GM12878 (cell line): Measurements from ENCODE around the gene ARHGEF18. TPM values are rescaled to one million over a fixed set of nuclear protein-coding genes. Genes with fewer than 3 reads are reported as not detected.
A peak's percentile ranks its signal among the peaks of the same experiment; 100 is the strongest.

ENCODE experiments used
- CHD1 ChIP-seq: IDR thresholded peaks from 2 replicates; pipeline ENCODE4 v1.6.1; 2012; ENCODE audit warnings: low read depth, low read length, improper control_type of control experiment
- FOXK2 ChIP-seq: fragments of 450-650 bp; IDR thresholded peaks from 2 replicates; pipeline ENCODE4 v1.6.1; 2017; ENCODE audit warnings: mild to moderate bottlenecking, moderate library complexity
- FOXM1 ChIP-seq: IDR thresholded peaks from 2 replicates; pipeline ENCODE4 v1.6.1; 2012; ENCODE audit warnings: low read depth, mild to moderate bottlenecking, inconsistent platforms, low read length, moderate library complexity
- HDGF ChIP-seq: fragments of 450-650 bp; IDR thresholded peaks from 2 replicates; pipeline ENCODE4 v1.6.1; 2016; ENCODE audit warnings: antibody characterized with exemption
- KDM1A ChIP-seq: fragments of 200-600 bp; sonication (generic); IDR thresholded peaks from 2 replicates; pipeline ENCODE4 v1.6.1; 2016; ENCODE audit warnings: borderline replicate concordance
- LARP7 ChIP-seq: fragments of 450-650 bp; IDR thresholded peaks from 2 replicates; pipeline ENCODE4 v1.6.1; 2017; ENCODE audit warnings: mild to moderate bottlenecking
- MXI1 ChIP-seq: fragments of 150-350 bp; IDR thresholded peaks from 2 replicates; pipeline ENCODE4 v1.6.1; 2011; ENCODE audit warnings: low read depth, mild to moderate bottlenecking, inconsistent platforms, low read length, improper control_type of control experiment
- MYC ChIP-seq: IDR thresholded peaks from 2 replicates; pipeline ENCODE4 v1.6.1; 2011; ENCODE audit warnings: mild to moderate bottlenecking, low read length, moderate library complexity, inconsistent platforms; ENCODE audit not compliant: insufficient read depth, insufficient replicate concordance, insufficient read length, severe bottlenecking
- NFIC ChIP-seq: IDR thresholded peaks from 2 replicates; pipeline ENCODE4 v1.6.1; 2012; ENCODE audit warnings: low read depth, mild to moderate bottlenecking, inconsistent platforms, low read length, moderate library complexity
- NR2C1 ChIP-seq: fragments of 450-650 bp; IDR thresholded peaks from 2 replicates; pipeline ENCODE4 v1.6.1; 2017; ENCODE audit warnings: antibody characterized with exemption, mild to moderate bottlenecking, moderate library complexity
- RB1 ChIP-seq: fragments of 450-650 bp; formaldehyde crosslinking; IDR thresholded peaks from 2 replicates; pipeline ENCODE4 v1.6.1; 2017; ENCODE audit warnings: mild to moderate bottlenecking, borderline replicate concordance
- RBBP5 ChIP-seq: fragments of 200-600 bp; sonication (generic); conservative IDR thresholded peaks from 2 replicates; pipeline ENCODE4 v1.6.1; 2016
- SP1 ChIP-seq: IDR thresholded peaks from one replicate; pipeline ENCODE4 v1.6.1; 2011; ENCODE audit warnings: low read depth, low read length
- STAT1 ChIP-seq: fragments of 450-650 bp; conservative IDR thresholded peaks from 2 replicates; pipeline ENCODE4 v1.6.1; 2014; ENCODE audit warnings: antibody characterized with exemption, mild to moderate bottlenecking
- ZSCAN29 ChIP-seq: fragments of 450-650 bp; IDR thresholded peaks from 2 replicates; pipeline ENCODE4 v1.6.1; 2017; ENCODE audit warnings: mild to moderate bottlenecking, moderate library complexity
- polyA plus RNA-seq, 11 experiments: library from polyadenylated mRNA; depleted of rRNA in 4 of 11; unstranded in 6 of 11; stranded (reverse) in 5 of 11; fragments of >200 nt; fragmentation: Nextera tagmentation in 4 of 11; fragmentation: Illumina TruSeq in 1 of 11; extraction: Ambion mirVana in 4 of 11; extraction: Trizol in 1 of 11; gene quantifications; 1 replicate in 1 of 11; 2 replicates in 10 of 11; pipeline versions ENCODE4 v1.2.1 to v1.2.3, GENCODE V29; 2011 to 2016; ENCODE audit warnings: inconsistent platforms in 2 of 11, missing spikeins in 2 of 11, low read depth in 1 of 11
- total RNA-seq, 4 experiments: library from RNA; depleted of rRNA in 3 of 4; stranded (reverse); fragments of >200 nt in 3 of 4; fragmentation: Illumina TruSeq in 1 of 4; extraction: Trizol in 1 of 4; gene quantifications; 2 replicates each; pipeline versions ENCODE4 v1.2.1 to v1.2.3, GENCODE V29; 2013 to 2021
- TF ChIP-seq, protein P1 (sequence below): fragments of 450-650 bp; IDR thresholded peaks from 2 replicates; pipeline ENCODE4 v1.6.1; 2017; ENCODE audit warnings: mild to moderate bottlenecking
- TF ChIP-seq, protein P2 (sequence below): fragments of 450-650 bp; formaldehyde crosslinking; IDR thresholded peaks from 2 replicates; pipeline ENCODE4 v1.5.0; 2022; ENCODE audit warnings: mild to moderate bottlenecking, missing genetic modification characterization
- TF ChIP-seq, protein P3 (sequence below): IDR thresholded peaks from 2 replicates; pipeline ENCODE4 v1.6.1; 2011; ENCODE audit warnings: low read depth, mild to moderate bottlenecking, low read length, moderate library complexity, borderline replicate concordance; ENCODE audit errors: extremely low read depth
- TF ChIP-seq, protein P4 (sequence below): fragments of 450-650 bp; IDR thresholded peaks from 2 replicates; pipeline ENCODE4 v1.6.1; 2017; ENCODE audit warnings: mild to moderate bottlenecking, low read depth, inconsistent platforms; ENCODE audit not compliant: poor library complexity, severe bottlenecking
- TF ChIP-seq, protein P5 (sequence below): IDR thresholded peaks from 2 replicates; pipeline ENCODE4 v1.6.1; 2012; ENCODE audit warnings: low read depth, low read length, improper control_type of control experiment
- TF ChIP-seq, protein P6 (sequence below): IDR thresholded peaks from 2 replicates; pipeline ENCODE4 v1.6.1; 2012; ENCODE audit warnings: low read depth, low read length, improper control_type of control experiment

Gene ARHGEF18
- total and polyA plus RNA-seq, 10 of the 15 experiments (the other 5 are each of a cell fraction or from before 2014, with no cell fraction given): 0.31 to 32.3 (median 13.4) TPM

DNA sequence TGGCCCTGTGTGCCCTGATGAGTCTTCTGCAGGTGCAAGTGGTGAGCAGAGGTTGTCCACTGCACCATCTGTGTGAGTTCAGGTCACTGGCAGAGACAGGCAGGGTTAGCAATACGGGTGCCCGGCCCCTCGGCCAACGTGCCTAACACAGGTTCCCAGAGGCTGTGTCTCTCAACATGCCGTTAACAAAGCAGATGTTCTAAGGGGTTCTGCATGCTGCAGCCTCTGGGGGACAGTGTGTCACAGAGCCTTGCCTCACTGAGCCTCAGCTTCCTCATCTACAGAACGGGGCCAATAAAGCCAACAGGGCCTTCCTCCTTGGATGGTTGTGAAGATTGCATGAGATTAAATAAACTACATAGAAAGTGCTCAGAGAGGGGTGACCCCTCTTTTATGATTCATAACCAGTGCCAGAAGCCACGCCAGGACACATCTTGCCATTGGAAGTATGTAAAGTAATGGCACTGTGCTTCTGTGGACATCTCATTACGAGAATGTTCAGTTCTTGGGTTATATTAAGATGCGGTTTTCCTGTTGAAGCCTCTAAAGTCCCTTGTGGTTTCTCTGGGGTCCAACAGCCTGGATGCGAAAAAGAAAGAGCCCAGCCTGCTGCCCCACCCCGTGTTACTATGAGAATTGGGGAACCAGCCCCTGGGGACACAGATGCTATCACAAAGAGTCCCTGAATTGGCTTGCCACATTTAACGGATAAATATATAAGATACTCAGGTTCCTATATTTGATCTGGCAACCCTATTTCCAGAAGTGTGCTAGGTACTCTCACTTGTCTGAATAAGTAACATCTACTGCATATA is 11.2 kb upstream of the ARHGEF18 start (continued):
- TF ChIP-seq, protein P1, sequence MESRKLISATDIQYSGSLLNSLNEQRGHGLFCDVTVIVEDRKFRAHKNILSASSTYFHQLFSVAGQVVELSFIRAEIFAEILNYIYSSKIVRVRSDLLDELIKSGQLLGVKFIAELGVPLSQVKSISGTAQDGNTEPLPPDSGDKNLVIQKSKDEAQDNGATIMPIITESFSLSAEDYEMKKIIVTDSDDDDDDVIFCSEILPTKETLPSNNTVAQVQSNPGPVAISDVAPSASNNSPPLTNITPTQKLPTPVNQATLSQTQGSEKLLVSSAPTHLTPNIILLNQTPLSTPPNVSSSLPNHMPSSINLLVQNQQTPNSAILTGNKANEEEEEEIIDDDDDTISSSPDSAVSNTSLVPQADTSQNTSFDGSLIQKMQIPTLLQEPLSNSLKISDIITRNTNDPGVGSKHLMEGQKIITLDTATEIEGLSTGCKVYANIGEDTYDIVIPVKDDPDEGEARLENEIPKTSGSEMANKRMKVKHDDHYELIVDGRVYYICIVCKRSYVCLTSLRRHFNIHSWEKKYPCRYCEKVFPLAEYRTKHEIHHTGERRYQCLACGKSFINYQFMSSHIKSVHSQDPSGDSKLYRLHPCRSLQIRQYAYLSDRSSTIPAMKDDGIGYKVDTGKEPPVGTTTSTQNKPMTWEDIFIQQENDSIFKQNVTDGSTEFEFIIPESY: no peak
- TF ChIP-seq LARP7: peak; percentile 63; the same call in 1 of the 2 replicates
- TF ChIP-seq NFIC: peak; percentile 99
- TF ChIP-seq, protein P2, sequence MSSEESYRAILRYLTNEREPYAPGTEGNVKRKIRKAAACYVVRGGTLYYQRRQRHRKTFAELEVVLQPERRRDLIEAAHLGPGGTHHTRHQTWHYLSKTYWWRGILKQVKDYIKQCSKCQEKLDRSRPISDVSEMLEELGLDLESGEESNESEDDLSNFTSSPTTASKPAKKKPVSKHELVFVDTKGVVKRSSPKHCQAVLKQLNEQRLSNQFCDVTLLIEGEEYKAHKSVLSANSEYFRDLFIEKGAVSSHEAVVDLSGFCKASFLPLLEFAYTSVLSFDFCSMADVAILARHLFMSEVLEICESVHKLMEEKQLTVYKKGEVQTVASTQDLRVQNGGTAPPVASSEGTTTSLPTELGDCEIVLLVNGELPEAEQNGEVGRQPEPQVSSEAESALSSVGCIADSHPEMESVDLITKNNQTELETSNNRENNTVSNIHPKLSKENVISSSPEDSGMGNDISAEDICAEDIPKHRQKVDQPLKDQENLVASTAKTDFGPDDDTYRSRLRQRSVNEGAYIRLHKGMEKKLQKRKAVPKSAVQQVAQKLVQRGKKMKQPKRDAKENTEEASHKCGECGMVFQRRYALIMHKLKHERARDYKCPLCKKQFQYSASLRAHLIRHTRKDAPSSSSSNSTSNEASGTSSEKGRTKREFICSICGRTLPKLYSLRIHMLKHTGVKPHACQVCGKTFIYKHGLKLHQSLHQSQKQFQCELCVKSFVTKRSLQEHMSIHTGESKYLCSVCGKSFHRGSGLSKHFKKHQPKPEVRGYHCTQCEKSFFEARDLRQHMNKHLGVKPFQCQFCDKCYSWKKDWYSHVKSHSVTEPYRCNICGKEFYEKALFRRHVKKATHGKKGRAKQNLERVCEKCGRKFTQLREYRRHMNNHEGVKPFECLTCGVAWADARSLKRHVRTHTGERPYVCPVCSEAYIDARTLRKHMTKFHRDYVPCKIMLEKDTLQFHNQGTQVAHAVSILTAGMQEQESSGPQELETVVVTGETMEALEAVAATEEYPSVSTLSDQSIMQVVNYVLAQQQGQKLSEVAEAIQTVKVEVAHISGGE: no peak
- TF ChIP-seq NR2C1: no peak
- TF ChIP-seq, protein P3, sequence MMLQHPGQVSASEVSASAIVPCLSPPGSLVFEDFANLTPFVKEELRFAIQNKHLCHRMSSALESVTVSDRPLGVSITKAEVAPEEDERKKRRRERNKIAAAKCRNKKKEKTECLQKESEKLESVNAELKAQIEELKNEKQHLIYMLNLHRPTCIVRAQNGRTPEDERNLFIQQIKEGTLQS: no peak
- TF ChIP-seq CHD1: no peak
- TF ChIP-seq MYC: no peak
- peak; percentile 99 for TF ChIP-seq FOXM1
- no peak for TF ChIP-seq KDM1A
- 0 out of 2 replicates have a peak, but pooled peaks have one; percentile 68 for TF ChIP-seq HDGF
- TF ChIP-seq FOXK2: no peak
- TF ChIP-seq, protein P4, sequence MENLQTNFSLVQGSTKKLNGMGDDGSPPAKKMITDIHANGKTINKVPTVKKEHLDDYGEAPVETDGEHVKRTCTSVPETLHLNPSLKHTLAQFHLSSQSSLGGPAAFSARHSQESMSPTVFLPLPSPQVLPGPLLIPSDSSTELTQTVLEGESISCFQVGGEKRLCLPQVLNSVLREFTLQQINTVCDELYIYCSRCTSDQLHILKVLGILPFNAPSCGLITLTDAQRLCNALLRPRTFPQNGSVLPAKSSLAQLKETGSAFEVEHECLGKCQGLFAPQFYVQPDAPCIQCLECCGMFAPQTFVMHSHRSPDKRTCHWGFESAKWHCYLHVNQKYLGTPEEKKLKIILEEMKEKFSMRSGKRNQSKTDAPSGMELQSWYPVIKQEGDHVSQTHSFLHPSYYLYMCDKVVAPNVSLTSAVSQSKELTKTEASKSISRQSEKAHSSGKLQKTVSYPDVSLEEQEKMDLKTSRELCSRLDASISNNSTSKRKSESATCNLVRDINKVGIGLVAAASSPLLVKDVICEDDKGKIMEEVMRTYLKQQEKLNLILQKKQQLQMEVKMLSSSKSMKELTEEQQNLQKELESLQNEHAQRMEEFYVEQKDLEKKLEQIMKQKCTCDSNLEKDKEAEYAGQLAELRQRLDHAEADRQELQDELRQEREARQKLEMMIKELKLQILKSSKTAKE: peak; percentile 95
- TF ChIP-seq SP1: peak; percentile 72
- no peak for TF ChIP-seq MXI1
- TF ChIP-seq, protein P5, sequence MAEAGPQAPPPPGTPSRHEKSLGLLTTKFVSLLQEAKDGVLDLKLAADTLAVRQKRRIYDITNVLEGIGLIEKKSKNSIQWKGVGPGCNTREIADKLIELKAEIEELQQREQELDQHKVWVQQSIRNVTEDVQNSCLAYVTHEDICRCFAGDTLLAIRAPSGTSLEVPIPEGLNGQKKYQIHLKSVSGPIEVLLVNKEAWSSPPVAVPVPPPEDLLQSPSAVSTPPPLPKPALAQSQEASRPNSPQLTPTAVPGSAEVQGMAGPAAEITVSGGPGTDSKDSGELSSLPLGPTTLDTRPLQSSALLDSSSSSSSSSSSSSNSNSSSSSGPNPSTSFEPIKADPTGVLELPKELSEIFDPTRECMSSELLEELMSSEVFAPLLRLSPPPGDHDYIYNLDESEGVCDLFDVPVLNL: no peak
- TF ChIP-seq STAT1: no peak; the same call in 1 of the 2 replicates
- peak; percentile 89; the same call in 1 of the 2 replicates for TF ChIP-seq RB1
- TF ChIP-seq, protein P6, sequence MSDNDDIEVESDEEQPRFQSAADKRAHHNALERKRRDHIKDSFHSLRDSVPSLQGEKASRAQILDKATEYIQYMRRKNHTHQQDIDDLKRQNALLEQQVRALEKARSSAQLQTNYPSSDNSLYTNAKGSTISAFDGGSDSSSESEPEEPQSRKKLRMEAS: no peak
- TF ChIP-seq RBBP5: peak; percentile 93; the same call in 1 of the 2 replicates
- TF ChIP-seq ZSCAN29: 0 out of 2 replicates have a peak, but pooled peaks have one; percentile 73
